Pancreas (tissue), 10 donors: ENCODE data around the gene EML6. TPM values are rescaled to one million over a fixed set of nuclear protein-coding genes. Genes with fewer than 3 reads are reported as not detected.

Source experiments
- ATAC-seq, 4 donors: fragments of 200-7000 bp; cut with Tn5 transposase; one replicate each; pipeline versions ENCODE4 v1.8.0 to v1.9.1; 2020; ENCODE audit warnings: mild to moderate bottlenecking in 4 of 4, moderate library complexity in 4 of 4
- DNase-seq, 6 donors: peaks; one replicate each; pipeline ENCODE4 v3.0.0-alpha.2; 2020
- FAIRE-seq: peaks from 2 replicates; lab custom pipeline; 2012; peaks lifted over from hg19 to GRCh38; lab: Jason Lieb, UNC
- H3K27ac ChIP-seq, 4 donors: fragments of 200-600 bp; sonication (generic); 1 replicate in 3 of 4; 2 replicates in 1 of 4; pipeline versions ENCODE4 v1.5.0 to v1.8.0; 2020
- H3K27me3 ChIP-seq, 4 donors: fragments of 200-600 bp; one replicate each; pipeline ENCODE4 v1.8.0; 2021
- H3K36me3 ChIP-seq, 3 donors: fragments of 200-600 bp; sonication (generic) in 1 of 3; one replicate each; pipeline versions ENCODE4 v1.5.0 to v1.8.0; 2020 to 2021
- H3K4me1 ChIP-seq, 3 donors: fragments of 200-600 bp; one replicate each; pipeline ENCODE4 v1.8.0; 2021
- H3K4me3 ChIP-seq, 4 donors: fragments of 200-600 bp; sonication (generic) in 2 of 4; one replicate each; pipeline versions ENCODE4 v1.5.0 to v1.8.0; 2020 to 2021
- H3K9me3 ChIP-seq, 4 donors: fragments of 200-600 bp; one replicate each; pipeline ENCODE4 v1.8.0; 2021
- CTCF ChIP-seq, 4 donors: fragments of 200-600 bp; sonication (generic) in 3 of 4; IDR thresholded peaks; one replicate each; pipeline versions ENCODE4 v1.5.0 to v1.8.0; 2021; ENCODE audit warnings: antibody characterized with exemption in 4 of 4
- WGBS, 2 donors: extraction: QIAGEN DNeasy Blood & Tissue Kit; methylation state at CpG; one replicate each; pipeline ENCODE4 v1.1.7; 2013; 5-methylcytosine and 5-hydroxymethylcytosine counted together
- intact Hi-C, 3 donors: fragments of 100-400 bp; cut with DNase I; formaldehyde crosslinking; loops; one replicate each; pipeline versions ENCODE4 v1.11.1 to v1.14.2; 2022
- polyA plus RNA-seq, 2 donors: library from polyadenylated mRNA; stranded (reverse); fragments of 200-250 nt; gene quantifications; one replicate each; pipeline ENCODE4 v1.2.3, GENCODE V29; 2013
- total RNA-seq, 6 donors: library from RNA; stranded (reverse); fragmentation: NEBNext Ultra II Directional in 4 of 6; extraction: Animal tissue kit (Norgen Biotek cat#: 25700) in 4 of 6; gene quantifications; one replicate each; pipeline versions ENCODE4 v1.2.1 to v1.2.4, GENCODE V29; 2021 to 2023
- donor health status: healthy with polysubstance abuse.
- donor health status: DM: no; HTN: no; CAD: no; lungs with moderate emphysema.
- donor health status: DM: no; HTN: no; CAD: no.
- donor health status: control.
- donor health status: control.
- donor health status: Bipolar disorder and iron deficiency.
- donor health status: DM: yes; HTN: yes; CAD: no.
- donor health status: DM: no; HTN: no; CAD: no.
- donor health status: DM: no; HTN: no; CAD: no.
- donor health status: DM: yes; HTN: yes; CAD: no.

The EML6 gene
- total and polyA plus RNA-seq, 8 donors = 1.2 to 4.9 (median 2.2) TPM

- Histone ChIP-seq H3K27ac (peak overlapping the region in 1 of 4 donors; percentile 6), H3K9me3 (no peaks in the 10 kb centered on the region), H3K4me1 (peaks cover 38 to 56% (median 53%) of the 10 kb centered on the region in 3 donors), H3K4me3 (no peak overlapping the region), H3K36me3 (no peaks in the 10 kb centered on the region), H3K27me3 (no peaks in the 10 kb centered on the region)
- peak; percentile 10 to 51 (median 44) for TF ChIP-seq CTCF (IDR thresholded peaks at IDR 0.05)
- intact Hi-C loops = loop anchor here in 1 of 3 donors (5.0 kb wide), 1 partner anchor 152 kb away; no protein-coding TSS in a partner anchor
- 8 to 9% methylated on average over 6 of the region's 6 CpGs for WGBS, 2 donors
- DNase-seq (peak in 4 of 6 donors; percentile 25 to 71 (median 70)), ATAC-seq (peak; percentile 75 to 85 (median 80)), FAIRE-seq (peak; percentile 78)
These were observed 291.8 kb downstream of the EML6 start for GRCh38 chr2:55014962-55015939.

GRCh38 chr2:55017428-55017827 lies 294.0 kb downstream of the EML6 start:
- intact Hi-C loops = loop anchor here in 1 of 3 donors (5.0 kb wide), 1 partner anchor 150 kb away; no protein-coding TSS in a partner anchor
- Histone ChIP-seq H3K27ac (no peak overlapping the region), H3K27me3 (no peaks in the 10 kb centered on the region), H3K36me3 (no peaks in the 10 kb centered on the region), H3K4me1 (peaks cover 21 to 38% (median 38%) of the 10 kb centered on the region in 3 donors), H3K4me3 (no peak overlapping the region), H3K9me3 (no peaks in the 10 kb centered on the region)
- TF ChIP-seq CTCF (IDR thresholded peaks at IDR 0.05) = no peak
- ATAC-seq (no peak), FAIRE-seq (no peak), DNase-seq (no peak)
- WGBS, 2 donors = 94 to 97% methylated on average over 3 of the region's 3 CpGs

GRCh38 chr2:55017880-55018279 lies 294.4 kb downstream of the EML6 start:
- Histone ChIP-seq H3K4me1 (peaks cover 16 to 34% (median 33%) of the 10 kb centered on the region in 3 donors), H3K36me3 (no peaks in the 10 kb centered on the region), H3K9me3 (no peaks in the 10 kb centered on the region), H3K27me3 (no peaks in the 10 kb centered on the region), H3K27ac (no peak overlapping the region), H3K4me3 (no peak overlapping the region)
- 61 to 65% methylated on average over 3 of the region's 3 CpGs for WGBS, 2 donors
- intact Hi-C loops = loop anchor here in 1 of 3 donors (5.0 kb wide), 1 partner anchor 149 kb away; no protein-coding TSS in a partner anchor
- DNase-seq (no peak), FAIRE-seq (no peak), ATAC-seq (no peak)
- TF ChIP-seq CTCF (IDR thresholded peaks at IDR 0.05) = no peak

GRCh38 chr2:55018619-55019018 lies 295.2 kb downstream of the EML6 start:
- 90 to 98% methylated on average over 1 of the region's 1 CpG for WGBS, 2 donors
- intact Hi-C loops = loop anchor here in 1 of 3 donors (5.0 kb wide), 1 partner anchor 149 kb away; no protein-coding TSS in a partner anchor
- Histone ChIP-seq H3K27me3 (no peaks in the 10 kb centered on the region), H3K27ac (no peak overlapping the region), H3K4me1 (peaks cover 10 to 28% (median 26%) of the 10 kb centered on the region in 3 donors), H3K9me3 (no peaks in the 10 kb centered on the region), H3K36me3 (no peaks in the 10 kb centered on the region), H3K4me3 (no peak overlapping the region)
- DNase-seq = no peak
- ATAC-seq = no peak
- FAIRE-seq = no peak
- no peak for TF ChIP-seq CTCF (IDR thresholded peaks at IDR 0.05)
